GM12864 (cell line): ENCODE measurements around the gene CNDP1.

Experiments used
- DNase-seq: peaks from one replicate; pipeline ENCODE4 v3.0.0-alpha.2; 2011; ENCODE audit warnings: low read depth
- H3K4me3 ChIP-seq: 2 replicates; pipeline ENCODE4 v1.5.1; 2011; ENCODE audit warnings: mild to moderate bottlenecking, low read depth, low read length, control low read depth
- CTCF ChIP-seq: IDR thresholded peaks from 2 replicates; pipeline ENCODE4 v1.5.1; 2011; ENCODE audit warnings: low read depth, mild to moderate bottlenecking, moderate library complexity, low read length, control low read depth, inconsistent platforms; ENCODE audit errors: missing control alignments

CNDP1 gene

GRCh38 chr18:74569401-74569800 is 35.1 kb downstream of the CNDP1 start:
- H3K4me3 ChIP-seq = no peak overlapping the region
- no peak for DNase-seq
- no peak for TF ChIP-seq CTCF

- no peak for TF ChIP-seq CTCF
- H3K4me3 ChIP-seq = no peak overlapping the region
- DNase-seq = no peak
Measured at GRCh38 chr18:74570266-74570665, 36.0 kb downstream of the CNDP1 start.

- no peak overlapping the region for H3K4me3 ChIP-seq
- TF ChIP-seq CTCF = no peak
- no peak for DNase-seq
Measured at GRCh38 chr18:74571895-74572680, 37.8 kb downstream of the CNDP1 start.

GRCh38 chr18:74573053-74573452 is 38.8 kb downstream of the CNDP1 start:
- DNase-seq = no peak
- TF ChIP-seq CTCF = no peak
- no peak overlapping the region for H3K4me3 ChIP-seq

GRCh38 chr18:74574916-74575315 is 40.6 kb downstream of the CNDP1 start:
- TF ChIP-seq CTCF = no peak

GRCh38 chr18:74577019-74577418 is 42.7 kb downstream of the CNDP1 start:
- TF ChIP-seq CTCF = no peak
- no peak for DNase-seq

More at GRCh38 chr18:74574916-74575315, 40.6 kb downstream of the CNDP1 start:
- H3K4me3 ChIP-seq = no peak overlapping the region
- no peak for DNase-seq

More at GRCh38 chr18:74577019-74577418, 42.7 kb downstream of the CNDP1 start:
- no peak overlapping the region for H3K4me3 ChIP-seq
